ENCODE results near the gene ALK. TPM values are rescaled to one million over a fixed set of nuclear protein-coding genes. Genes with fewer than 3 reads are reported as not detected.

Gene ALK
- total RNA-seq, 8 experiments from 2014 or later = 0.49 to 8.8 (median 3.8) TPM

DNA sequence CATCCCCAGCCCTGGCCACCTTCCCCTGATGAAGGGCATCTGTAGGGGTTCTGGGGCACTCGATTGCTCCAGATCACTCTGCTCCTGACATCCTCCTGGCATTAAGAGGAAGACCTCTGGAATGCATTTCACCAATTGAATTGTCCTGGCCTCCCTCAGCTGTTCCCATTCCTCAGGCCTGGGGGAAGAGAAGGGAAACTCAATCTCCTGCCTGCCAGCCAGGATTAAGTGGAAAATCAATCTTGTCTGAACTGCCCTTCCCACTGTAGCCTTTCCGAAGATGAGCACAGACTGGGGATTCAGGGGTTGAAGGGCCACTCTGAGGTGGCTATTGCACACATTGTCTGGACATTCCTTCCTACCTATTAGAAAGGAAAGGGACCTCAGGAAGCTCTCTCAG is 99.8 kb downstream of the ALK start:
- Histone ChIP-seq H3K27ac (no peak overlapping the region), H3K4me3 (no peak overlapping the region), H3K4me1 (replicated peaks in 1 of 2) (peaks cover 23 to 24% of the 10 kb centered on the region in 2 donors)
- no peak for ATAC-seq (replicated peaks in 6 of 8)
- in situ Hi-C loops (cut with MboI; ENCODE audit: low pct_unique_long_range_greater_than_20kb in 2 of 9, low sequenced_read_pairs in 9 of 9, unreplicated experiment in 9 of 9) = no loop called here
- 18 to 83% (median 67%) methylated on average over 1 to 2 of the region's 2 CpGs; no CpG with 5 or more reads in 7 of the 10 experiments for WGBS, 10 experiments

DNA sequence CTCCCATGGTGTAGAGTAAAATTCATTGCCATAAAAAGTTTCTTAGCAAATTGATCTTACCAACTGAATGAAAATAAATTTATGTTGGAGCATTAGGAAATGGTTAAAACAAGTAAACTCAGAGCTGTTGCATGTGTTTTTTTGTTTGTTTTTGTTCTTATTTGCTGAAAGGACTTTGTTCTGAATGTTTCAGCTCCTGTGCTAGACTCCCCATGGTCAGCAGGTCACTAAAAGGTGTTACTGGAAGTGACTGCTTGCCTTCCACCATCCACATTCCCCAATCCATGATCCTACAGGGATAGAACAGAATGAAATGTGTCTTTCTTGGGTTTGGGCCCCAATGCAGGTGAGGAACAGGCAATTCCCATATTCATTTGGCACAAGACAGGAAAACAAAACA is 101.8 kb downstream of the ALK start:
- peaks cover 31 to 33% of the 10 kb centered on the region in 2 donors for H3K4me1 ChIP-seq (replicated peaks in 1 of 2)
- no peak overlapping the region for H3K27ac ChIP-seq
- no peak overlapping the region for H3K4me3 ChIP-seq
- no peak for ATAC-seq (replicated peaks in 6 of 8)
- in situ Hi-C loops (cut with MboI; ENCODE audit: low pct_unique_long_range_greater_than_20kb in 2 of 9, low sequenced_read_pairs in 9 of 9, unreplicated experiment in 9 of 9) = no loop called here

DNA sequence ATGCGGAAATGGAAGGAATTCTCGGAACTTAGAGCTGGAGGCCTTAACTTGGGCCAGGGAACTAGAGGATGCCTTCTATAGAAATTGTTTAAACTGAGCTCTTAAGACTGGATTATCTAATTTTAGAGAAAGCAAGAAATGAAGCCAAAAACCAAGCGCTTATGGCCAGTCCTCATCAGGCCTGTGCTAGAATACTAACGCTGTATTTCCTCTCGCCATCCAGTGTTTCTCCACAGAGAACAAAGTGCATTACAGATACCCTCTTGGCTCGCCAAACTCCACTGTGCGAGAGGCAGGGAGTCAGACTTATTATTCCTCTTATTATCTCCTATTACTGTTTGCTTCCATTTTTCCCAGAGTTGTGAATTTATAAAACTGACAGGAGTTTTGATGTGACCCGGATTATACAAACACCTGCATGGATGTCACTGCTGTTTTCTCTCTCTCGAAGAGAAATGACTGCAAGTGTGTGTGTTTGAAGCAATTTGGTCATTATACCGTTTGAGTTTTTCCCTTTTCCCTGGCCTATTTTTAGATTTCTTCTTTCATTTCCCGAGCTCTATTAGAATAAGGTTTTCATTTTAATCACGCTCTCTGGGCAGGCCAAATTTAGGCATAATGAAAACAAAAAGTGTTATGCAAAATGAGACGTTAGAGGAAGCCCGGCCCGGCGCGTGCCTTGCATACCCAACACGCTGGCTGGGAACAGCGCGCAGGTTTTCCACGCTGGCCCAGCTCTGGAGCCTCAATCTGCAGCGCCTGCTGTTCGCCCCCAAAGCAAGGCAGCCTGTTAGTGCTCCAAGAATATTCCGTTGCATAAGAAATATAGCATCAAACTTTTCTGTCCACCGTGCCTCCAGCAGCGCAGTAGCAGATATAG is 103.3 kb downstream of the ALK start:
- in situ Hi-C loops (cut with MboI; ENCODE audit: low pct_unique_long_range_greater_than_20kb in 2 of 9, low sequenced_read_pairs in 9 of 9, unreplicated experiment in 9 of 9) = no loop called here
- peaks cover 31 to 33% of the 10 kb centered on the region in 2 donors for H3K4me1 ChIP-seq (replicated peaks in 1 of 2)
- peak in 6 of 8 experiments; percentile 16 to 51 (median 34) for ATAC-seq (replicated peaks in 6 of 8)
- H3K27ac ChIP-seq = no peak overlapping the region
- no peak overlapping the region for H3K4me3 ChIP-seq
- 20 to 94% (median 66%) methylated on average over 6 to 25 of the region's 26 CpGs for WGBS, 10 experiments

DNA sequence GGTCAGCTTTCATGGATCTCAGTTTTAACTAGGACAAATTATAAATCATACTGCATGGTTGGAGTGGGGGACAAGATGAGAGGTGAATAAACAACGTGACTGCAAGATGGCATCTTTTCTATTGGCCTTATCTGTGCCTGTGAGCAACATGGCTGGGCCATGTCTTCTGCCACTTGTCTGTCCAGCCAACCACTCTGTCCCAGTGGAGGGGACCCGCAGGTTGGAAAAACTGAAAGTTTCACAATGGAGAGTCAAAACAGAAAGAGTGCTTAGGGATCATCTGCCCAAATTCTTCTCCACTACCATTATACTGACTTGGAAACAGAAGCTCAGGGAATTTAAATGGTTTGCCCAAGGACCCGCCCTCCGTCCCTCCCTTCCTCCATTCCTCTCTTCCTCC is 104.1 kb downstream of the ALK start:
- no peak overlapping the region for H3K27ac ChIP-seq
- in situ Hi-C loops (cut with MboI; ENCODE audit: low pct_unique_long_range_greater_than_20kb in 2 of 9, low sequenced_read_pairs in 9 of 9, unreplicated experiment in 9 of 9) = no loop called here
- 40 to 100% (median 62%) methylated on average over 1 to 4 of the region's 4 CpGs; no CpG with 5 or more reads in 4 of the 10 experiments for WGBS, 10 experiments
- H3K4me1 ChIP-seq (replicated peaks in 1 of 2) = peaks cover 31 to 33% of the 10 kb centered on the region in 2 donors
- no peak overlapping the region for H3K4me3 ChIP-seq
- peak in 1 of 8 experiments; percentile 24 for ATAC-seq (replicated peaks in 6 of 8)

DNA sequence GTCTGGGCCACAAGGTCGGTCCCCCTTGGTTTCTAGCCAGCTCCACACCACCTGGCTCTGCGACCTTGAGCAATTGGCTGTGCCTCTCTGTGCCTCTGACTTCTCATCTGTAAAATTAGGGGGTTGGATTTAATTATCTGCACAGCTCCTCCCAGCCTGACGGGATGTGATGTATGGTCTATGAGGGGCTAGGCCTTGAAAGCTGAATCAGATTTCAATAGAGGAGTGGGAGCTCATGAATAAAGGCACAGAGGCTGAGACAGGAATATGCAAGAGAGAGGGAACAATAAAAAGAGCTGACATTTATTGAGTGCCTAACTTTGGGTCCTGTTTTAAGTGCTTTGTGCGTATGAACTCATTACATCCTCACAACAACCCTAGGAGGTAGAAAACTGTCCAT is 104.7 kb downstream of the ALK start:
- H3K27ac ChIP-seq = no peak overlapping the region
- in situ Hi-C loops (cut with MboI; ENCODE audit: low pct_unique_long_range_greater_than_20kb in 2 of 9, low sequenced_read_pairs in 9 of 9, unreplicated experiment in 9 of 9) = no loop called here

DNA sequence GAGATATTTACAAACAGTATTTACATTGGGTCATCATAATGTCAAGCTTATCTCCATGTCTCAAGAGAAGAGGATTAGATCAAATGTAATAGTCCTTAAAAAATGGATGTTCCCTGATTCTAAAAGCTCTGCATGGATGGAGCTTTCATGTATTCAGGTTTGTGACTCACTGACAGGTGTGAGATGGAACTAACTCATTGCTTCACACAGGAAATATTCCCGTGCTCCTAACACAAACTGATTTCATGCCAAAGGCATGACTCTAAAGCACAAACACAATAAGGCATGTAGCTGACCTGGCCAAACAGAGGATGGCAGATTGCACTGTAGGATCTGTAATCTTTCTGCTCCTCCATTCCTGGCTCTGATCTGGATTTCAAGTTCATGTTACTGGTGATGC is 110.0 kb downstream of the ALK start:
- peaks cover 24 to 29% of the 10 kb centered on the region in 2 donors for H3K4me1 ChIP-seq (replicated peaks in 1 of 2)
- no peak overlapping the region for H3K4me3 ChIP-seq
- H3K27ac ChIP-seq = no peak overlapping the region
- peak in 1 of 8 experiments; percentile 14 for ATAC-seq (replicated peaks in 6 of 8)
- in situ Hi-C loops (cut with MboI; ENCODE audit: low pct_unique_long_range_greater_than_20kb in 2 of 9, low sequenced_read_pairs in 9 of 9, unreplicated experiment in 9 of 9) = no loop called here
- WGBS, 10 experiments = 0 to 100% (median 20%) methylated on average over 1 of the region's 1 CpG; no CpG with 5 or more reads in 7 of the 10 experiments

More for the DNA sequence above, 104.7 kb downstream of the ALK start:
- peaks cover 31 to 33% of the 10 kb centered on the region in 2 donors for H3K4me1 ChIP-seq (replicated peaks in 1 of 2)
- WGBS, 10 experiments = 0 to 60% (median 12%) methylated on average over 1 to 4 of the region's 4 CpGs; no CpG with 5 or more reads in 4 of the 10 experiments
- peak in 5 of 8 experiments; percentile 23 to 89 (median 76) for ATAC-seq (replicated peaks in 6 of 8)
- H3K4me3 ChIP-seq = no peak overlapping the region

DNA sequence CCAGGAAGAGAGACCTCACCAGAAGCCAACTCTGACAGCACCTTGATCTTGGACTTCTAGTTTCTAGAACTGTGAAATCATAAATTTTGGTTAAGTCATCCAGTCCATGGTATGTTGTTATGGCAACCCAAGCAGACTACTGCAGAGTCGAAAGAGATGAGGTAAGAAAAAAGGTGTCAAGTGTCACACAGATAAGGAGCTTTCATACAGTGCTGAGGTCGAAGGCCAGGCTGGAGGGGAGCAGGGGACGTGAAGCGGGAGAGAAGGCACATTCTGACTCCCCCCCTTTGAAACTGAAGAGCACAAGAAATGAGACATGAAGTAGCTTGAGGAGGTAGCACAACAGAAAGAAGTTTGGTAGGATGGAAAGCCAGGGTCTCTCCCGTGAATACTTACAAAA is 110.4 kb downstream of the ALK start:
- ATAC-seq (replicated peaks in 6 of 8) = peak in 4 of 8 experiments; percentile 39 to 61 (median 51)
- Histone ChIP-seq H3K4me3 (no peak overlapping the region), H3K4me1 (replicated peaks in 1 of 2) (peaks cover 20 to 29% of the 10 kb centered on the region in 2 donors), H3K27ac (no peak overlapping the region)
- 0 to 90% (median 63%) methylated on average over 1 to 4 of the region's 5 CpGs; no CpG with 5 or more reads in 3 of the 10 experiments for WGBS, 10 experiments
- in situ Hi-C loops (cut with MboI; ENCODE audit: low pct_unique_long_range_greater_than_20kb in 2 of 9, low sequenced_read_pairs in 9 of 9, unreplicated experiment in 9 of 9) = no loop called here

DNA sequence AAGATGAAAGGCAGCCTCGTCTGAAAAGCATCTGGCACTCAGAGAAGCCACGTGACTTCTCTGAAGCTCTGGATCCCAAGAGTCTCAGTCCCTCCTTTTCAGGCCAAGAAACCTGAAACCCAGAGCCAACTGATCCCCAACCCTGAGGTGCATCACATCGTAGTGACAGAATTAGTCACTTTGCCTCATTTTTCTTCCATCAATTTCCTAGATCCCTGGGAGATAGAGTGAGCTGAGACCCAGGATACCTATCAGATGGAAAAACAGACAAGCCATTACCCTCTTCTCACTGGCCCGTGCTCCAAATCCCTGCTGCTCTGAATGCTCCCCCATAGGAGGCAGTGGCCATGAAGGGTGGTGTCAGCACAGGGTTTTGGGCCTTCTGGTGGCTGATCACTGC is 113.1 kb downstream of the ALK start:
- no peak for ATAC-seq (replicated peaks in 6 of 8)
- H3K4me3 ChIP-seq = no peak overlapping the region
- 0 to 92% (median 80%) methylated on average over 1 to 3 of the region's 4 CpGs; no CpG with 5 or more reads in 1 of the 10 experiments for WGBS, 10 experiments
- in situ Hi-C loops (cut with MboI; ENCODE audit: low pct_unique_long_range_greater_than_20kb in 2 of 9, low sequenced_read_pairs in 9 of 9, unreplicated experiment in 9 of 9) = no loop called here
- H3K4me1 ChIP-seq (replicated peaks in 1 of 2) = peaks cover 22 to 37% of the 10 kb centered on the region in 2 donors
- H3K27ac ChIP-seq = no peak overlapping the region

DNA sequence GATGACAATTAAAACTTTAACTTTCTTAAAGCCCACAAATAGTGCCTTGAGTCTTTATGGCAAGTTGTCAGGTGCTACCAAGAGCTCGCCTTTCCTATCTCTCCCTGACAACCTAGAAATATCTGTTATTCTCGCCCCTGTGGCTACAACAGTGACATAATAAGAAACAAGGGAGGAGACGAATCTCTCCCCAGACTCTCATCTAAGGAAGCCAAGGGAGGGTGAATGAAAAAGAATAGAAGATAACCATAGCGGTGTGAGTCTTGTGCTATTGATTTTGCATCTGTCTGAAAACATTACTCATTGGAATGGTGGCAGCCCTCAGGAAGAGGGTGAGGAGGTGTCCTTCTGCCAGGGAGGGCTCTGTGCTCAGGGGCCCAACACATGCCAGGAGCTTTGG is 114.3 kb downstream of the ALK start:
- Histone ChIP-seq H3K4me3 (no peak overlapping the region), H3K4me1 (replicated peaks in 1 of 2) (peaks cover 22 to 39% of the 10 kb centered on the region in 2 donors), H3K27ac (peak overlapping the region in 1 of 2 donors; percentile 30)
- WGBS, 10 experiments = 11 to 80% (median 58%) methylated on average over 1 to 4 of the region's 4 CpGs; no CpG with 5 or more reads in 3 of the 10 experiments
- ATAC-seq (replicated peaks in 6 of 8) = peak in 6 of 8 experiments; percentile 17 to 87 (median 64)
- in situ Hi-C loops (cut with MboI; ENCODE audit: low pct_unique_long_range_greater_than_20kb in 2 of 9, low sequenced_read_pairs in 9 of 9, unreplicated experiment in 9 of 9) = no loop called here

DNA sequence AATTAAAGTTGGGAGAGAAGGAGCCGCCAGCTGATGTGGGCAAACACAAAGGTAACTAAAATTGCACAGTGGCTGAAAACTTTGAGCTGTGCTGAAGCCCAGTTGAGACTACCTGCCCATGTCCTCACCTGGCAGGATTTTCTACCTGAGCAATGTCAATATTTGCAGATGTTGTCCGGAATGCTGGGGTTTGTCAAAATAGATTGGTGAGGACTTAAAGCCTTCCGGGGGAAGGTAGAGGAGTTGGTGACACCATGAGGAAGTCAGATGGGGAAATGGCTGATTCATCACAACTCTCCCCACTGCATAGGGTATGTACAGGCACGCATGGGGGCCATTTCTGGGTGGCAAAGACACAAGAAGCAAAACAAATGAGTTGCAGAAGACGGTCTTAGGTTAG is 114.9 kb downstream of the ALK start:
- Histone ChIP-seq H3K4me3 (no peak overlapping the region), H3K27ac (no peak overlapping the region), H3K4me1 (replicated peaks in 1 of 2) (peaks cover 22 to 39% of the 10 kb centered on the region in 2 donors)
- in situ Hi-C loops (cut with MboI; ENCODE audit: low pct_unique_long_range_greater_than_20kb in 2 of 9, low sequenced_read_pairs in 9 of 9, unreplicated experiment in 9 of 9) = no loop called here
- WGBS, 10 experiments = 60 to 100% (median 80%) methylated on average over 1 to 5 of the region's 5 CpGs; no CpG with 5 or more reads in 3 of the 10 experiments
- ATAC-seq (replicated peaks in 6 of 8) = no peak

DNA sequence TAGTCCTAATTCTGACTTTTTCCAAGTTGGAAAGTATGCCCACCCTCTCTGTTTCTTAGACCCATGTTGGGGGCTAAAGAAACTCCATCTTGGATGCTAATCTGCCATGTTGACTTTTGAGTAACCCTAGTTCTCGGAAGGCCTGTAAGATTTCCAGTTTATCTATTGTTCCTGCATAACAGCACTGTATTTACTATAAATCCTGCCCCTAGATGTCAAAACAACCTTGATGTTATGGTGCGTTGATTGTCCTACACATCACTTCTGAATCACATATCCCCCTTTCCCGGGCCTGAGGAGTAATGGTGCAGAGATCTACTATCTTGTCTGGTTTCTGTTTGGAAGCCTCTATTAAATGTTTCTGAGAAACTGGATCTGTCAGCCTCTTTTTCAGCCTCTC is 116.7 kb downstream of the ALK start:
- in situ Hi-C loops (cut with MboI; ENCODE audit: low pct_unique_long_range_greater_than_20kb in 2 of 9, low sequenced_read_pairs in 9 of 9, unreplicated experiment in 9 of 9) = no loop called here
- 0 to 100% (median 93%) methylated on average over 1 to 3 of the region's 3 CpGs; no CpG with 5 or more reads in 2 of the 10 experiments for WGBS, 10 experiments
- Histone ChIP-seq H3K4me3 (no peak overlapping the region), H3K4me1 (replicated peaks in 1 of 2) (peaks cover 19 to 39% of the 10 kb centered on the region in 2 donors), H3K27ac (no peak overlapping the region)
- no peak for ATAC-seq (replicated peaks in 6 of 8)

DNA sequence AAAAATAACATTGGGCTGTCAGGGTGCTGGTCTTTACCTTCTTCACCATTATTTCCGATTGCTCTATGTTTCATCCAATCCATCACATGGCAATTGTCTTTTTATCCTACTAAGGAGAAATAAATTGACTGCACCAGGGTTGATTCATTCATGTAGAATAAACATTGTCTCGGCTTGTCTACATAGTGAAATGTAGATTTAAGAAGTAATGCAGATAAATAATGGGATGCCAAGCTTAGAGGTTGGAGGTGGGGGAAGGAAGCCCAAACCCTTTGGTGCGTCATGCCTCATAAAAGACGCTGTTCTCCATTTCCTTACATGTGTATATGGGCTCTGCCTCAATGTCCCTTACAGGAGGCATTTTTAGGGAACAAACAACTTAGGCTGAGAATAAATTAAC is 117.8 kb downstream of the ALK start:
- peak in 4 of 8 experiments; percentile 18 to 77 (median 29) for ATAC-seq (replicated peaks in 6 of 8)
- WGBS, 10 experiments = 17 to 80% (median 38%) methylated on average over 1 to 4 of the region's 4 CpGs
- H3K27ac ChIP-seq = no peak overlapping the region
- in situ Hi-C loops (cut with MboI; ENCODE audit: low pct_unique_long_range_greater_than_20kb in 2 of 9, low sequenced_read_pairs in 9 of 9, unreplicated experiment in 9 of 9) = no loop called here
- peaks cover 19 to 37% of the 10 kb centered on the region in 2 donors for H3K4me1 ChIP-seq (replicated peaks in 1 of 2)
- no peak overlapping the region for H3K4me3 ChIP-seq

DNA sequence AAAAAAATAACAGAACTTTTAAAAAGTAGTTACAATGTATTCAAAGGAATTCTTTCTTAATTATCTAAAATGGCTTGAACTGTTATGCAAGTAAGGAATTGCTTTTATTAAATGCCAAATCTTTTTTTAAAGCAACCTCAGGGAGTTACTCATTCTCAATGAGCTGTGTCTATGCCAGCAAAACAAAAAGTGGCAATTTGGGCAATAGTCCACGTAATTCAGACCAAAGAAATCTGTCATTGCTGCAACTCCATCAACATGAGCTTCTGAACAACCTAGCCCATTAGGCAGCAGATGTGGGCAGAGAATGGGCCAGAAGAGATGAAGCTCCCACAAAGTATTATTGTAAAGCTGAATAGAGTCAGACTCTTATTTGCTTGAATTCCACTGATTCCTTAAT is 118.4 kb downstream of the ALK start:
- ATAC-seq (replicated peaks in 6 of 8) = no peak
- in situ Hi-C loops (cut with MboI; ENCODE audit: low pct_unique_long_range_greater_than_20kb in 2 of 9, low sequenced_read_pairs in 9 of 9, unreplicated experiment in 9 of 9) = no loop called here
- 0 to 57% (median 37%) methylated on average over 1 of the region's 1 CpG; no CpG with 5 or more reads in 4 of the 10 experiments for WGBS, 10 experiments

More for the DNA sequence above, 118.4 kb downstream of the ALK start:
- peaks cover 17 to 33% of the 10 kb centered on the region in 2 donors for H3K4me1 ChIP-seq (replicated peaks in 1 of 2)
- H3K4me3 ChIP-seq = no peak overlapping the region
- no peak overlapping the region for H3K27ac ChIP-seq
